HG03139 (cell line): Measurements from ENCODE around the gene GPR39.

ENCODE experiments used
- ATAC-seq: cut with Tn5 transposase; IDR thresholded peaks from one replicate; pipeline ENCODE4 v1.9.1; 2021; ENCODE audit not compliant: unreplicated experiment

GPR39 gene

GRCh38 chr2:132633635-132634034 lies 217.0 kb downstream of the GPR39 start:
- no peak for ATAC-seq

- no peak for ATAC-seq
Measured at GRCh38 chr2:132636346-132636745, 219.7 kb downstream of the GPR39 start.

- ATAC-seq, result no peak
Measured at GRCh38 chr2:132638313-132639040, 221.9 kb downstream of the GPR39 start.

- ATAC-seq, result no peak
Measured at GRCh38 chr2:132640116-132640515, 223.5 kb downstream of the GPR39 start.

- no peak for ATAC-seq
Measured at GRCh38 chr2:132641819-132642218, 225.2 kb downstream of the GPR39 start.

- no peak for ATAC-seq
Measured at GRCh38 chr2:132642415-132642814, 225.8 kb downstream of the GPR39 start.

- ATAC-seq, result no peak
Measured at GRCh38 chr2:132645176-132645575, 228.6 kb downstream of the GPR39 start.

GRCh38 chr2:132645722-132646539 lies 229.3 kb downstream of the GPR39 start:
- no peak for ATAC-seq

- no peak for ATAC-seq
Measured at GRCh38 chr2:132646540-132647108, 230.0 kb downstream of the GPR39 start.

GRCh38 chr2:132651115-132652045 lies 234.8 kb downstream of the GPR39 start:
- no peak for ATAC-seq

GRCh38 chr2:132652474-132652873 lies 235.9 kb downstream of the GPR39 start:
- ATAC-seq, result no peak

GRCh38 chr2:132654335-132654734 lies 237.7 kb downstream of the GPR39 start:
- no peak for ATAC-seq

GRCh38 chr2:132654968-132655367 lies 238.4 kb downstream of the GPR39 start:
- no peak for ATAC-seq

GRCh38 chr2:132656266-132656975 lies 239.8 kb downstream of the GPR39 start:
- no peak for ATAC-seq

GRCh38 chr2:132659331-132659730 lies 242.7 kb downstream of the GPR39 start:
- no peak for ATAC-seq

- ATAC-seq, result no peak
Measured at GRCh38 chr2:132662732-132663131, 246.1 kb downstream of the GPR39 start.

GRCh38 chr2:132664096-132664495 lies 247.5 kb downstream of the GPR39 start:
- no peak for ATAC-seq

- no peak for ATAC-seq
Measured at GRCh38 chr2:132665401-132666140, 249.0 kb downstream of the GPR39 start.

- no peak for ATAC-seq
Measured at GRCh38 chr2:132667706-132668105, 251.1 kb downstream of the GPR39 start.
